ENCODE results near the gene ERCC4. TPM values are rescaled to one million over a fixed set of nuclear protein-coding genes. Genes with fewer than 3 reads are reported as not detected.

Gene ERCC4
- total and polyA plus RNA-seq, 2 of the 8 experiments (the other 6 are each of a cell fraction or from before 2014, with no cell fraction given) = 1.6 to 13.2 TPM

DNA sequence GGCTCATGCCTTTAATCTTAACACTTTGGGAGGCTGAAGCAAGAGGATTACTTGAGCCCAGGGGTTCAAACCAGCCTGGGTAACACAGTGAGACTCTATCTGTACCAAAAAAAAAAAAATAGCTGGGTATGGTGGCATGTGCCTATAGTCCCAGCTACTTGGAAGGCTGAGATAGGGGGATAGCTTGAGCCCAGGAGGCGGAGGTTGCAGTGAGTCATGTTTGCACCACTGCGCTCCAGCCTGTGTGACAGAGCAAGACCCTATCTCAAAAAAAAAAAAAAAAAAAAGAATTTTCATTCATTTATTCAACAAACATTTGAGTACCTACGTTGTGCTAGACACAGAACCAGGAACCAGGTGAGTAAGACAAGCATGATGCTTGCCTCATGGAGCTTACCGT, 77.6 kb downstream of the ERCC4 start:
- WGBS, 2 experiments (ENCODE audit: extremely low coverage in 1 of 2, insufficient coverage in 1 of 2, insufficient read length in 1 of 2, insufficient replicate concordance in 2 of 2, low coverage in 1 of 2, low lambda C conversion rate in 2 of 2, missing lambda C conversion rate in 1 of 2) = 95% methylated on average over 4 of the region's 4 CpGs; no CpG with 5 or more reads in 1 of the 2 experiments
- H3K4me3 ChIP-seq (ENCODE audit: extremely low read depth in 1 of 4, insufficient read depth in 2 of 4, low read depth in 3 of 4, low read length in 4 of 4) = no peak overlapping the region
- H3K4me1 ChIP-seq (replicated peaks in 1 of 4; ENCODE audit: control insufficient read depth in 3 of 4, insufficient read depth in 4 of 4, low read length in 3 of 4) = no peaks in the 10 kb centered on the region; a peak in 1 of 7 replicates
- no peak overlapping the region for H3K23ac ChIP-seq (ENCODE audit: insufficient read length)
- H3K27me3 ChIP-seq (replicated peaks in 1 of 4; ENCODE audit: control insufficient read depth in 3 of 4, extremely low read depth in 1 of 4, insufficient read depth in 3 of 4, low read length in 3 of 4) = no peaks in the 10 kb centered on the region
- no peak overlapping the region for H2AK5ac ChIP-seq (ENCODE audit: low read depth, low read length)
- CTCF ChIA-PET (ENCODE audit: partially characterized antibody) = interaction anchor here (0.6 kb wide), 1 partner anchor 1919 kb away, joined by 3 read pairs; no protein-coding TSS in a partner anchor
- H4K5ac ChIP-seq (ENCODE audit: insufficient read length, low read depth, low read length) = no peak overlapping the region
- POLR2A ChIA-PET (ENCODE audit: partially characterized antibody) = no interaction called here
- no peak overlapping the region for H2BK12ac ChIP-seq (ENCODE audit: low read depth, low read length)
- no peak overlapping the region for H2BK20ac ChIP-seq (ENCODE audit: low read length)
- no peak for FAIRE-seq
- H2BK5ac ChIP-seq (ENCODE audit: low read depth, low read length) = no peak overlapping the region
- H3K36me3 ChIP-seq (ENCODE audit: control insufficient read depth in 2 of 4, insufficient read depth in 4 of 4, low read length in 3 of 4) = no peaks in the 10 kb centered on the region
- no peak overlapping the region for H3K4me2 ChIP-seq (ENCODE audit: insufficient read depth in 1 of 2, low read depth in 2 of 2, low read length in 2 of 2)
- no peaks in the 10 kb centered on the region for H3K9me3 ChIP-seq (ENCODE audit: insufficient read depth in 2 of 2, low read depth in 1 of 2, low read length in 1 of 2)
- no peak overlapping the region for H3K4ac ChIP-seq (replicated peaks; ENCODE audit: insufficient read length, low read depth, low read length)
- H3K18ac ChIP-seq (ENCODE audit: extremely low read depth, low read length) = no peak overlapping the region
- no peak overlapping the region for H3K14ac ChIP-seq (ENCODE audit: insufficient read length)
- H3K23me2 ChIP-seq (ENCODE audit: low read depth, low read length) = no peaks in the 10 kb centered on the region
- no peaks in the 10 kb centered on the region for H4K20me1 ChIP-seq (replicated peaks in 1 of 2; ENCODE audit: control insufficient read depth in 1 of 2, insufficient read depth in 2 of 2, low read length in 2 of 2)
- DNase-seq (ENCODE audit: low read depth in 1 of 2, low spot score in 2 of 2) = no peak
- H3K79me1 ChIP-seq (ENCODE audit: low read depth, low read length) = no peaks in the 10 kb centered on the region
- no peak overlapping the region for H3K9ac ChIP-seq (replicated peaks in 1 of 4; ENCODE audit: extremely low read depth in 1 of 4, low read depth in 3 of 4, low read length in 3 of 4)
- no peaks in the 10 kb centered on the region for H3K79me2 ChIP-seq (ENCODE audit: control insufficient read depth in 1 of 2, insufficient read depth in 2 of 2, low read length in 2 of 2)
- no peak overlapping the region for H3K56ac ChIP-seq (replicated peaks; ENCODE audit: insufficient read length, low read depth, low read length)
- no peak overlapping the region for H2BK15ac ChIP-seq (ENCODE audit: low read length)
- H3K27ac ChIP-seq (ENCODE audit: low read depth, low read length) = no peak overlapping the region
- H2BK120ac ChIP-seq (replicated peaks; ENCODE audit: low read depth, low read length) = no peak overlapping the region
- H4K91ac ChIP-seq (replicated peaks; ENCODE audit: insufficient read length, low read length) = no peak overlapping the region
- H2AFZ ChIP-seq (ENCODE audit: low read length) = no peak overlapping the region
- no peak overlapping the region for H4K8ac ChIP-seq (ENCODE audit: extremely low read depth, insufficient read depth, low read length)
- TF ChIP-seq SRF (IDR thresholded peaks at IDR 0.05; ENCODE audit: low read depth, low read length) = no peak
- TF ChIP-seq SP1 (IDR thresholded peaks at IDR 0.05; ENCODE audit: low read depth, low read length) = no peak
- no peak for TF ChIP-seq BCL11A (IDR thresholded peaks at IDR 0.05; ENCODE audit: low read depth in 2 of 2, low read length in 2 of 2)
